ENCODE data around the gene KLHL26.

The KLHL26 gene

DNA sequence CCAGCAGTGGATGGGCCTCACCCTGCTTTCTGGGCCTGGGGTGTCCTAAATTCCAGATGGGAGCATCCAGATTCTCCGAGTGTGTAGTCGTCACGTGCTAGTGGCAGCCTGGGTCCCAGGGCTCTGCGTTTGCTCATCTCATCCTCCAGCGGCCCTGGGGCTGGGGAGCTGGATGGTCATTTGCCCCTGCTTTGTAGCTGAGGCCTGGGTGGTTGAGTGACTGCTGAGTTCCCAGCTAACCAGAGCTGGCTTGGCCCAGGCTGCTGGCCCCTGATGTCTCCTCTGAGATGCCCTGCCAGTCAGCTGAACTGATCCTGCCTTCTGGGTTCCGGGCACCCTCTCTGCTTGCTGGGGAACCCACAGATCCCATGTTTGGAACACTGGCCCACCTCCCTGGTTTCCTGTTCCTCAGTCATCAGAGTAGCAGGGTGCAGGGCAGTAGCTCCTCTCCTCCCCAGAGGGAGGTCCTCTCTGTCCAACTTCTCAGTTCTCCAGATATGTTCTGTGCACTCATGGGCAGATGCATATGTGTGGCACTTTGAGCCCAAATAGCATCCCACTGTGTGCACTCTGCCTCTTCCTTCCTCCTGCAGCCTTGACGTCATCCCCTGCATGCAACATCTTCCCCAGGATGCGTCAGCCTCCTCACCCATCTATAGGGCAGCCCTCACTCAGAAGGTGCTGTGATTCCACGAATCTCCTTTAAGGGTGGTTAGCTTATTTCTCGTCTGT, 24.3 kb downstream of the KLHL26 start:
- DNase-seq (ENCODE audit: low read depth), result no peak
- no peak overlapping the region for H3K4me3 ChIP-seq (ENCODE audit: low read depth, low read length)
- TF ChIP-seq, protein P1, sequence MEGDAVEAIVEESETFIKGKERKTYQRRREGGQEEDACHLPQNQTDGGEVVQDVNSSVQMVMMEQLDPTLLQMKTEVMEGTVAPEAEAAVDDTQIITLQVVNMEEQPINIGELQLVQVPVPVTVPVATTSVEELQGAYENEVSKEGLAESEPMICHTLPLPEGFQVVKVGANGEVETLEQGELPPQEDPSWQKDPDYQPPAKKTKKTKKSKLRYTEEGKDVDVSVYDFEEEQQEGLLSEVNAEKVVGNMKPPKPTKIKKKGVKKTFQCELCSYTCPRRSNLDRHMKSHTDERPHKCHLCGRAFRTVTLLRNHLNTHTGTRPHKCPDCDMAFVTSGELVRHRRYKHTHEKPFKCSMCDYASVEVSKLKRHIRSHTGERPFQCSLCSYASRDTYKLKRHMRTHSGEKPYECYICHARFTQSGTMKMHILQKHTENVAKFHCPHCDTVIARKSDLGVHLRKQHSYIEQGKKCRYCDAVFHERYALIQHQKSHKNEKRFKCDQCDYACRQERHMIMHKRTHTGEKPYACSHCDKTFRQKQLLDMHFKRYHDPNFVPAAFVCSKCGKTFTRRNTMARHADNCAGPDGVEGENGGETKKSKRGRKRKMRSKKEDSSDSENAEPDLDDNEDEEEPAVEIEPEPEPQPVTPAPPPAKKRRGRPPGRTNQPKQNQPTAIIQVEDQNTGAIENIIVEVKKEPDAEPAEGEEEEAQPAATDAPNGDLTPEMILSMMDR (IDR thresholded peaks at IDR 0.05; ENCODE audit: low read depth, low read length, missing control alignments), result no peak

DNA sequence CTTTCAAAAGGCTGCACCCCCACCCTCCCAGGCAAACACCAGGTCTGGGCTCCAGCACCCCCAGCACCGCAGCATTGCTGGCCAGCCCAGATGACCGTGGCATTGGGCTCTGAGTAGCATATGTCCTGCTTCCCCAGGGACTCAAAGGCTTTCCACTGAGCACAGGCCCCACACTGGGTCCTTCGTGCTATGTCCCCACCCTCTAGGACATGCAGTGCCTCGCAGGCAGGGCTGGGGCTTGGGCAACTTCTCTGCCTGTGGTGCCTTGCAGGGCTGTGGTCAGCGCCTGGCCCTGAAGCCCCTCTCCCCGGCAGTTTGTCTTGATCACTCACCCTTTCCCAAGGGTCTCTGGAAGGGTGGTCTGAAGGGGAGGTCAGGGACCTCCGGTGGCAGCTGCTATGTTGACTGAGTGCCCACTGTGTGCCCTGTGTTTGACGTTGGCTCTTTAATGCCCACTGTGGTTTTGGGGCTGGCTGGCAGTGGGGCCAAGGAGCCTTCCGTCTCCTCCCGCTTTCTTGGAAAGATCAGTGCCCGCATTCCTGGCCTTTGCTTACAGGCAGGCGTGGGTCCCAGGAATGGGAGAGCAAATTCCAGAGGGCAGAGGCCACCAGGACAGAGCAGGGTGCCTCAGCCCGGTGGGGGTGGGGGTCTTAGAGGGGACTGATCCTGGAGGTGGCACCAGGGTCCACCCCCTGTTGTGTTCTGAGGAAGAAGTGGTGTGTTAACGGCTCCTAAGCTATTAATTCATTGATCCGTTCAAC, 26.3 kb downstream of the KLHL26 start:
- no peak for DNase-seq (ENCODE audit: low read depth)
- no peak overlapping the region for H3K4me3 ChIP-seq (ENCODE audit: low read depth, low read length)
- TF ChIP-seq, protein P1 (IDR thresholded peaks at IDR 0.05; ENCODE audit: low read depth, low read length, missing control alignments), result no peak

DNA sequence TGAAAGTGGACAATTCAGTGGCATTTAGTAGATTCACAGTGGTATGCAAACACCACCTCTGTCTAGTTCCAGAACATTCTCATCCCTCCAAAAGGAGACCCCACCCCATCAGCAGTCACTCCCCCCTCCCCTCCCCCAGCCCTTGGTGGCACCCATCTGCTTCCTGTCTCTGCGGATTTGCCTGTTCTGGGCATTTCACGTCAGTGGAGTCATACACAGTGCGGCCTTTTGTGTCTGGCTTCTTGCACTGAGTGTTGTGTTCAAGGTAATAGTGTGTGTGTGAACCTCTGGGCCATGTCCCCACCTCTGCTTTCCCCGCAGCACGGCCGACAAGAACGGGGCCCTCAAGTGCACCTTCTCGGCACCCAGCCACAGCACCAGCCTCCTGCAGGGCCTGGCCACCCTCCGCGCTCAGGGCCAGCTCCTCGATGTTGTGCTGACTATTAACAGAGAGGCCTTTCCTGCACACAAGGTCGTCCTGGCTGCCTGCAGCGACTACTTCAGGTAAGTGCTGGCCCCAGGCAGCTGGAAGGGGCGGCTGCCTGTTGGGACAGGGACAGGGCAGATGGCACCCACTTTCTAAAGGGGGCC, 27.2 kb downstream of the KLHL26 start:
- TF ChIP-seq, protein P1 (IDR thresholded peaks at IDR 0.05; ENCODE audit: low read depth, low read length, missing control alignments), result no peak
- H3K4me3 ChIP-seq (ENCODE audit: low read depth, low read length), result no peak overlapping the region
- no peak for DNase-seq (ENCODE audit: low read depth)

DNA sequence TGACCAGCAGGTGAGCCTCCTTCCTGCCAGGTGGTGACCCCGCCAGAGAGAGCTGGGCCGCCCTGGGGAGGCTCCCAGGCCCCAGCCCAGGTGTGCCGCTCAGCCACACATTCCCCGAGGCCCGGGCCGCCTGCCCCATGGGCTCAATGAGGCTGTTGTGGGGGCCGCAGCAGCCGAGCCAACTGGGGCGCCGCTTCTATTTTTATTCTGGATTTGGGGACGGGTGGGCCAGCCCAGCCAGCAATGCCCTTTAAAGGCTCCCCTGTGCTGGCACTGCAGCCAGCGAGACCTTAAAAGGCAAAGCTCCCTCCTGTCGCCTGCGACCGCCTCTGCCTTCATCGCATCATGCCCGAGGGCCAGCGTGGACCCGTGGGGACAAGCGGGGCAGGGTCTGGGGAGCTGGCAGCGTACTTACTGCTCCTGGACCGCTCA, 29.0 kb downstream of the KLHL26 start:
- H3K4me3 ChIP-seq (ENCODE audit: low read depth, low read length), result no peak overlapping the region
- TF ChIP-seq, protein P1 (IDR thresholded peaks at IDR 0.05; ENCODE audit: low read depth, low read length, missing control alignments), result no peak
- no peak for DNase-seq (ENCODE audit: low read depth)

DNA sequence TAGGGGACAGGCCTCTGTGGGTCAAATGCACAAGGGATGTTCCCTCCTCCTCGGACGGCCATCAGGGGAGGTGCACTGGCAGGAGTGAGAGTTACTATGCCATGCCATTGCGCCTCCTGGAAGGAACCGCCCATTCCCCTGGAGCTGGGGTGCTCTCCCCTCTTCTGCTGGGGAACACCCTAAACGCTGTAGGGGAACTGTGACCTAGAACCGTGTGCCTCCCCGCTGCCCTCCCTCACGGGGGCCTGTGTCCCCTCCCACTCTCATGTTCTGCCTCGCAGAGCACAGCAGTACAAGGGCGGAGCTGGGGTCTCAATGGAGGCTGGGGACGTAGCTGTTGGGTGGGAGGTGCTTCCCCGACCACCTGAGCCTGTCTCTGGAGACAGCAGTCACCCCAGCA, 29.5 kb downstream of the KLHL26 start:
- no peak for DNase-seq (ENCODE audit: low read depth)
- TF ChIP-seq, protein P1 (IDR thresholded peaks at IDR 0.05; ENCODE audit: low read depth, low read length, missing control alignments), result no peak
- no peak overlapping the region for H3K4me3 ChIP-seq (ENCODE audit: low read depth, low read length)

DNA sequence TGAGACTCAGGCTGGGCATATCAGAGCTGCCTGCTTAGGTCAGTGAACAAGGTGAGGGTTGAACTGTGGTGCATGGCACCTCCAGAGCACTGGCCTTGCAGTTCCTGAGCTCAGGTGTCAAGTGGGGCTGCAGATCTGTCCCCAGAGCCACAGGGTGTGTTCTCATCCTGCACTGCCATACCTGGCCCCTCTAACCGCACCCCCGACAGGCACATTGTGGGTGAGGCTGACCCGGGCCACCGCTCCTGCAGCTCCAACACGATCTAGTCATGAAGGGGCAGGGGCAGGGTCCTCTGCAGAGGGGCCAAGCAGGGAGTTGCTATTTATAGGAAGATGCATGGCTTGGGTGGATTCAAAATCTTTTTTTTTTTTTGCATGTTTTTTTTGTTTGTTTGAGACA, 30.0 kb downstream of the KLHL26 start:
- no peak overlapping the region for H3K4me3 ChIP-seq (ENCODE audit: low read depth, low read length)
- DNase-seq (ENCODE audit: low read depth), result no peak

More for the DNA sequence above, 30.0 kb downstream of the KLHL26 start:
- TF ChIP-seq, protein P1 (IDR thresholded peaks at IDR 0.05; ENCODE audit: low read depth, low read length, missing control alignments), result no peak

All from GM12864 (cell line).